ENCODE measurements around the gene EMC10.
A peak's percentile ranks its signal among the peaks of the same experiment; 100 is the strongest.

EMC10 gene

GRCh38 chr19:50505856-50506611, 29.7 kb downstream of the EMC10 start:
- no peak overlapping the region for H3K4me3 ChIP-seq (ENCODE audit: low read length)
- TF ChIP-seq ZNF274 (IDR thresholded peaks at IDR 0.05; ENCODE audit: low read depth, low read length): no peak

GRCh38 chr19:50506700-50507099, 30.4 kb downstream of the EMC10 start:
- no peak overlapping the region for H3K4me3 ChIP-seq (ENCODE audit: low read length)
- no peak for TF ChIP-seq ZNF274 (IDR thresholded peaks at IDR 0.05; ENCODE audit: low read depth, low read length)

GRCh38 chr19:50507376-50507775, 31.1 kb downstream of the EMC10 start:
- no peak for TF ChIP-seq ZNF274 (IDR thresholded peaks at IDR 0.05; ENCODE audit: low read depth, low read length)
- no peak overlapping the region for H3K4me3 ChIP-seq (ENCODE audit: low read length)

- no peak overlapping the region for H3K4me3 ChIP-seq (ENCODE audit: low read length)
- no peak for TF ChIP-seq ZNF274 (IDR thresholded peaks at IDR 0.05; ENCODE audit: low read depth, low read length)
Measured at GRCh38 chr19:50508843-50509190, 32.5 kb downstream of the EMC10 start.

GRCh38 chr19:50509366-50509765, 33.1 kb downstream of the EMC10 start:
- H3K4me3 ChIP-seq (ENCODE audit: low read length): no peak overlapping the region
- TF ChIP-seq ZNF274 (IDR thresholded peaks at IDR 0.05; ENCODE audit: low read depth, low read length): no peak

DNA sequence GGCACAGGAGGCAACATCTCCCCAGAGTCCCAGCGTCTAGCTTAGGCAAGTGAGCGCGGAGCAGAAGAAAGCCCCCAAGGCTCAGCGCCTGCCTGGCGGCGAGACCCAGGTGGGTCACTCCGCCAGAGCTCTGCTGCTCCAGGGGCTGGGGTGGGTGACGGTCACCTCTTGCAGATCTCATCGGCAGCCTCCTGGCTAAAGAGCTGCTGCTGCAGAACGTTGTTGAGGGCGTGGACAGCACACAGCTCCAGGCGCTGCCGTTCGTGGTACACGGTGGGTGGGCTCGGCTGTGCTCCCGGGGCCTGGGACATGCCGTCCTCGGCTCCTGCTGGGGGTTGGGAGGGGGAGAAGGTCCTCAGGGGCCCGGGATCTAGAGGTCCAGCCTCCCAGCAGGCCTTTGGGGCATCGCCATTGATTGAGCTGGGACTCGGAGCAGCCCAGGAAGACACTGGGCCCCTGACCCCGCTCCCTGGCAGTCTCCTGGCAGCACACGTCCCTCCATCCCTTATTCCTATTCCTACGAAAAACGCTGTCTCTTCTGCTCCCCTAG, 33.9 kb downstream of the EMC10 start:
- no peak for TF ChIP-seq ZNF274 (IDR thresholded peaks at IDR 0.05; ENCODE audit: low read depth, low read length)
- H3K4me3 ChIP-seq (ENCODE audit: low read length): peak overlapping the region; percentile 66; the same call in 1 of the 2 replicates

- peak overlapping the region; percentile 66 for H3K4me3 ChIP-seq (ENCODE audit: low read length)
- TF ChIP-seq ZNF274 (IDR thresholded peaks at IDR 0.05; ENCODE audit: low read depth, low read length): no peak
Measured at GRCh38 chr19:50510700-50511068, 34.4 kb downstream of the EMC10 start.

GRCh38 chr19:50511069-50511822, 34.9 kb downstream of the EMC10 start, which contains the start of gene JOSD2:
TSS of gene JOSD2 (minus strand) at chr19:50511191. CDS start at chr19:50510431, 760 bp downstream.
- no peak for TF ChIP-seq ZNF274 (IDR thresholded peaks at IDR 0.05; ENCODE audit: low read depth, low read length)

DNA sequence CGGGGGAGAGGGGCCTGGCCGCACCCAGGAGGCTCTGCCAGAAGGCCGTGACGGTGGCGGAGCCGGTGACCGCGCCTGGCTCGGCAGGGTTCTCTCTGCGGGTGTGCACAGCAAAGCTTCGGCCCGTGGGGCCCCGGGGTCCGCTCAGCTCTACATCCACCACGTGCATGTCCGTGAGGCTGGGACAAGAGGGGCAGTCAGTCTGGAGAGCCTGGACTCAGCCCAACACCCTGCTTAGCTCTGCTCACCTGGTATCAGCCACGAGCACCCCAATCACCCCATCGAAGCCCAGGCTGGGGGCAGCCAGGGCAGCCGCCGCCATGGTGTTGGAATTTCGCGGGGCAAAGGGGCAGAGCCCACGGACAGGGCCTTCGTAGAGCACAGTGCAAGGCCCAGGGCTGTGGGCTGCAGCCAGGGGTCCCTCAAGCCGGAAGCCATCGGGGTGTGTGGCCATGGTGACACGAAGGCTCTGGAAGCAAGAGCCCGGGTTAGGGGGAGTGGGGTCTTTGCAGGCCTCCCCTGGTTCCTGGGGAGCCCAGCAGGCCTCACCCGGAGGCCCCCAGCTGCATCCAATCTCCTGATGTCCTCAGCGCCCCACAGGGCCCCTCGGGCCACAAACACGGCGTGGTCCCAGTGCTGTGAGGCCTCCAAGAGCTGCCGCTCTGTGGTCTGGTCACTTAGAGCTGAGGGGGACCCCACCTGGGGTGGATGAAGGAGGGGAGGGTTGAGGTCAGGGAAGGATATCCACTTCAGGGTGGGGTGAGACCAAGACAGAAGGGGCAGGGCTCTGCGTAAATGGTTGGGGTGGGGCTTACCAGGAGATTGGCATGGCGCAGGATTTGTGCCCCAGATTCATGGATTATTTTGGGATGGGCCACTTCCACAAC, 36.0 kb downstream of the EMC10 start:
- TF ChIP-seq ZNF274 (IDR thresholded peaks at IDR 0.05; ENCODE audit: low read depth, low read length): no peak
- peak overlapping the region; percentile 83; the same call in 1 of the 2 replicates for H3K4me3 ChIP-seq (ENCODE audit: low read length)

More at GRCh38 chr19:50511069-50511822, 34.9 kb downstream of the EMC10 start, which contains the start of gene JOSD2:
- peak within 1 kb of the TSS; percentile 83 for H3K4me3 ChIP-seq (ENCODE audit: low read length)

DNA sequence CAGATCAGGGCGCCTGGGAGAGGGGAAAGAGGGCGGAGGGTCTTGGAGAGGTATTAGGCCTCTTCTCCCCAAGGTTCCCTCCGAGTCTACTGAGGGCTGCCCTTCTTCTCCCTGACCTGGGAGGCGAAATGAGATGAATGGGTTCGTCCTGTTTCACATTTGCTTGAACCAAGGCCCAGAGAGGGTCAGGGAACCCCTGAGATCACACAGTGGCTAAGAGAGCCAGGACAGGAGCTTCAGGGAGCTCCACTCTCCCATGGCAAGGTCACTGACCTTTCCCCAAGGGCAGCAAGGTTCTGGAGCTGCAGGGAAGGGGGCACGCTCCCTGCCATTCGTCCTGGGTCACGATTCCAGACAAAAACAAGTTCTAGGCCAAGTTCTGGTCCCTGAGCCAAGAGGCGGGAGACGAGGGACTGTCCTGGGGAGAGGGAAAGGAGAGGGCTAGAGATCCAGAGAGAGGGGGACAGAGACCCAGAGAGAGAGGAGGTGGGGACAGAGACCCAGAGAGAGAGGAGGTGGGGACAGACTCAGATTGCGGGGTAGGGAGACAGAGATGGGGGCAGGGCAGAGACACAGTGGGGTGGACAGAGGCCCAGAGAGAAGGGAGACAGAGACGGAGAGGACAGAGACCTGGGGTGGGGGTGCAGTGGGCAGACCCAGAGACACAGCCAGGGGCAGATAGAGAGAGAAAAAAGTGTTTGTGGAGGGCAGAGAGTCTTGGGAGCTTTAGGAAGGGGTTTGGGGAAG, 36.9 kb downstream of the EMC10 start:
- TF ChIP-seq ZNF274 (IDR thresholded peaks at IDR 0.05; ENCODE audit: low read depth, low read length): no peak

DNA sequence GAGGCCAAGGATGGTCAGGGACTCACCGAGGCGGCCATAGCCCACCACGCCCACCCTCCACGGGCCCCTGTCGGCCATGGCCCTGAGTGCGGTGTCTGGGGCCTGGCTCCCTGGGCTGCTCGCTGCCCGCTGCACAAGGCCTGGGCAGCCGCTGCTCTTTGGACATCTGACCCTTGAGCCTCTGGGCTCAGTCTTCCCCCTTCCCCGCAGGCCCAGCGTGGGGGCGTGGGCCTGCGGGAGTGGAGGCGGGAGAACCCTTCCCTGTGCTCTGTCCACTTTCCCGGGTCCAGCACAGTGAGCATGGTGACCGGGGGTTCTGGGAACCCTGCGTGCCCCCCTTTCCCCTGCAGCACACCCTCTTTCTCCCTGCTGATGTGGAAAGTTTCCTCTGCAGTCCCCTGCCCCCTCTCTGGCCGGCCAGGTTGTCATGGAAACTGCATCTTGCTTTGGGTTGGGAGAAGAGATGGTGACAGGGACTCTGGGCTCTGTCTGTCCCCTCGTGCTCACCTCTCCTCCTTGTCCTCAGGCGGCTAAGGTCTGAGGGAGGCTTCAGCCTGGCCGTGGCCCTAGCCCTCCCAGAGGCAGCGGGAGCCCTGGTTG, 37.5 kb downstream of the EMC10 start, which contains the start of gene ASPDH:
ASPDH (minus strand) TSS at position 168 of the 600 bp plus-strand sequence; CDS start at position 78, 90 bp downstream.
- H3K4me3 ChIP-seq (ENCODE audit: low read length): no peak within 1 kb of the TSS
- TF ChIP-seq ZNF274 (IDR thresholded peaks at IDR 0.05; ENCODE audit: low read depth, low read length): no peak

More for the DNA sequence above, 36.9 kb downstream of the EMC10 start:
- H3K4me3 ChIP-seq (ENCODE audit: low read length): no peak overlapping the region

DNA sequence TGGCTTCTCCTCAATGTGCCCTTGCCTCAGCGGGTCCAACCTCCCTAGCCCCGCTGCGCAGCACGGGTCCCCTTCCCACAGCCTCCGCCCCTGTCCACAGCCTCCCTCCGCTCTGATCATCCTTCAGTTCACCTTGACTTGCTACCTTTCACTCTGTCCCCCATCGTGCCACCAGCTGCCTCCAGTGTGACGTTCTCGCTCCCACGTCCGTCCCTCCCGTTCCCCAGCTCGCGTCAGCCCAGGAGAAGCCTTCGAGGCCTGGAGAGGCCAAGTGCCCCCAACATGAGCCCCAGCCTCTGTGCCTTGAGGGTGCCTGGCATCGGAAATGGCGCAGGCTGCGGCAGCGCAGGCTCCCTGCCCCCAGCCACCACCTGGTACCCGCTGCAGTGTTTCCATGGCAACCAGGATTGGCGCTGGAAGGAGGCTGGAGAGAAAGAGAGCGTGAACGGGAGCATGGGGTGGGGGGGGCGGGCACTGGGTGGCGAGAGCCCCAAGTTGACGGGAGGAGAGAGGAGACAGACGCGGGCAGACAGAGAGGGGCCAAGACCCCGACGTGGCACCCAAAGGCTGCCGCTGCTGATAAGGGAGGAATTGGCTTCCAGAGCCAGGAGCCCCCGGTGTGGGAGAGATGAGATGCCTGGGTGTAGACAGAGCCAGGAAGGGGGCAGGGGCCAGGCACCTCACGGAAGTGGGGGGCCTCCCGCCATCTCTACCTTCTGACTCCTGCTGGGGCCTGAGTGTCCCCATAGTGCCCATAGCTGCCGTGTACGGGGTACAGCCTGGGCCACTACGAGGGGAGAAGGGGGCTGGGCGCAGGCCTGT, 38.2 kb downstream of the EMC10 start:
- no peak for TF ChIP-seq ZNF274 (IDR thresholded peaks at IDR 0.05; ENCODE audit: low read depth, low read length)
- no peak overlapping the region for H3K4me3 ChIP-seq (ENCODE audit: low read length)

Measured in GM08714 (cell line).